AG10803 (cell line): Measurements from ENCODE around the gene LHFPL6.
A peak's percentile ranks its signal among the peaks of the same experiment; 100 is the strongest.

Experiments used
- DNase-seq: peaks from one replicate; pipeline ENCODE4 v3.0.0; 2010; ENCODE audit warnings: low read depth
- H3K4me3 ChIP-seq: 2 replicates; pipeline ENCODE4 v1.5.1; 2011; ENCODE audit warnings: mild to moderate bottlenecking, low read length, control low read depth
- CTCF ChIP-seq: conservative IDR thresholded peaks from 2 replicates; pipeline ENCODE4 v1.5.1; 2011; ENCODE audit warnings: mild to moderate bottlenecking, low read length, control low read depth, inconsistent platforms

LHFPL6 gene

GRCh38 chr13:39419068-39419467 lies 183.9 kb downstream of the LHFPL6 start:
- no peak for TF ChIP-seq CTCF
- DNase-seq: no peak
- no peak overlapping the region for H3K4me3 ChIP-seq

GRCh38 chr13:39418424-39418823 lies 184.6 kb downstream of the LHFPL6 start:
- no peak for DNase-seq
- no peak for TF ChIP-seq CTCF
- no peak overlapping the region for H3K4me3 ChIP-seq

- peak; percentile 52 for DNase-seq
- peak overlapping the region; percentile 16 for H3K4me3 ChIP-seq
- TF ChIP-seq CTCF: no peak
Observed at GRCh38 chr13:39417643-39418042, 185.3 kb downstream of the LHFPL6 start.

- peak; percentile 33 for TF ChIP-seq CTCF
- H3K4me3 ChIP-seq: no peak overlapping the region
- no peak for DNase-seq
Observed at GRCh38 chr13:39417131-39417530, 185.9 kb downstream of the LHFPL6 start.

- H3K4me3 ChIP-seq: no peak overlapping the region
- TF ChIP-seq CTCF: peak; percentile 60
- peak; percentile 69 for DNase-seq
Observed at GRCh38 chr13:39415008-39415802, 187.8 kb downstream of the LHFPL6 start.

- DNase-seq: no peak
- H3K4me3 ChIP-seq: no peak overlapping the region
- TF ChIP-seq CTCF: no peak
Observed at GRCh38 chr13:39414339-39414738, 188.7 kb downstream of the LHFPL6 start.

GRCh38 chr13:39411511-39411910 lies 191.5 kb downstream of the LHFPL6 start:
- no peak overlapping the region for H3K4me3 ChIP-seq
- peak; percentile 23 for DNase-seq

More at GRCh38 chr13:39411511-39411910, 191.5 kb downstream of the LHFPL6 start:
- TF ChIP-seq CTCF: no peak
